ENCODE measurements around the gene GTF2IRD1. TPM values are rescaled to one million over a fixed set of nuclear protein-coding genes. Genes with fewer than 3 reads are reported as not detected.

Gene GTF2IRD1
- total RNA-seq, 1 donor from 2014 or later: 16.3 TPM

- H3K27ac ChIP-seq: no peak overlapping the region
- ATAC-seq (no peak), DNase-seq (no peak)
- intact Hi-C loops (cut with DNase I): no loop called here
- H3K4me1 ChIP-seq: no peaks in the 10 kb centered on the region
- no peak overlapping the region for H3K4me3 ChIP-seq
- H3K9me3 ChIP-seq: peaks cover 4% of the 10 kb centered on the region
- no peak for TF ChIP-seq CTCF (IDR thresholded peaks at IDR 0.05)
- no peaks in the 10 kb centered on the region for H3K36me3 ChIP-seq
- H3K27me3 ChIP-seq (ENCODE audit: low read depth): no peaks in the 10 kb centered on the region
These were observed 11.9 kb upstream of the GTF2IRD1 start for GRCh38 chr7:74441801-74442200.

DNA sequence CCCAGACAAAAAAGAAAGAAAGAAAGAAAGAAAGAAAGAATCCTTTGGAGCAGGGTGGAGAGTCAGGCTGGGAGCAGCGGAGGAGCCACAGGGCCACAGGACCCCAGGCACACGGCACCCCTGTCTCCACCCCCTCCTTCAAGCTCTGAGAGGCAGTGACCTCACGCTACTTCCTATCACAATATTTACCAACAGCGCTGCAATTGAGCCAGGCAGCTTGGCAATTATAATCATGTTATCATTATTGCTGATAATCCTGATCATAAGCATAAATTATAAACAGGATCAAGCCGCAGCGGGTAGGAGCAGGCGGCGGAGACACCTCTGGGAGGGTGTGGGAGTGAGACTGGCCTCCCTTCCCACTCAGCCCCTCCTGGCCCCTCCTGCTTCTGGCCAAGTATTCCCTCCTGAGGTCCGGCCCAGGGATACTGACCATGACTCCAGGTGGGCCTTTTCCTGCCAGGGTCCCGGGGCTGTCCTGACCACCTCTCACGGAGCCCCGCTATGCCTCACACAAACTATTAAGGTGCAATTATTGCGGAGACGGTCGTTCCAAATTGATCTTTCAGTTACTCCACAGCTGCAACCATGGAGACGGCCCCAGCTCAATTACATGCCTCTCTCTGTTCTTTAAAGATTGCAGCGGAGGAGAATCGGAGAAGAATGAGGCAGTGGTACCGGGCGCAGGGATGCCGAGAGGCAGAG, 10.0 kb upstream of the GTF2IRD1 start:
- TF ChIP-seq CTCF (IDR thresholded peaks at IDR 0.05): no peak
- DNase-seq: no peak
- intact Hi-C loops (cut with DNase I): no loop called here

GRCh38 chr7:74449144-74449543, 4.6 kb upstream of the GTF2IRD1 start:
- intact Hi-C loops (cut with DNase I): no loop called here

More for the DNA sequence above, 10.0 kb upstream of the GTF2IRD1 start:
- Histone ChIP-seq H3K27me3 (ENCODE audit: low read depth) (no peaks in the 10 kb centered on the region), H3K4me3 (no peak overlapping the region), H3K9me3 (peaks cover 2% of the 10 kb centered on the region), H3K4me1 (no peaks in the 10 kb centered on the region), H3K36me3 (no peaks in the 10 kb centered on the region), H3K27ac (no peak overlapping the region)
- no peak for ATAC-seq

GRCh38 chr7:74449809-74450397, 3.8 kb upstream of the GTF2IRD1 start:
- no peaks in the 10 kb centered on the region for H3K36me3 ChIP-seq
- intact Hi-C loops (cut with DNase I): no loop called here
- DNase-seq (no peak), ATAC-seq (peak; percentile 62 to 76)
- no peaks in the 10 kb centered on the region for H3K9me3 ChIP-seq
- H3K4me1 ChIP-seq: peaks cover 8% of the 10 kb centered on the region
- no peak overlapping the region for H3K27ac ChIP-seq
- no peaks in the 10 kb centered on the region for H3K27me3 ChIP-seq (ENCODE audit: low read depth)
- TF ChIP-seq CTCF (IDR thresholded peaks at IDR 0.05): peak; percentile 89
- no peak overlapping the region for H3K4me3 ChIP-seq

More at GRCh38 chr7:74449144-74449543, 4.6 kb upstream of the GTF2IRD1 start:
- H3K9me3 ChIP-seq: no peaks in the 10 kb centered on the region
- H3K4me1 ChIP-seq: peaks cover under 1% of the 10 kb centered on the region
- no peak for ATAC-seq
- H3K27ac ChIP-seq: no peak overlapping the region
- TF ChIP-seq CTCF (IDR thresholded peaks at IDR 0.05): no peak
- H3K27me3 ChIP-seq (ENCODE audit: low read depth): no peaks in the 10 kb centered on the region
- no peak overlapping the region for H3K4me3 ChIP-seq
- DNase-seq: no peak
- no peaks in the 10 kb centered on the region for H3K36me3 ChIP-seq

DNA sequence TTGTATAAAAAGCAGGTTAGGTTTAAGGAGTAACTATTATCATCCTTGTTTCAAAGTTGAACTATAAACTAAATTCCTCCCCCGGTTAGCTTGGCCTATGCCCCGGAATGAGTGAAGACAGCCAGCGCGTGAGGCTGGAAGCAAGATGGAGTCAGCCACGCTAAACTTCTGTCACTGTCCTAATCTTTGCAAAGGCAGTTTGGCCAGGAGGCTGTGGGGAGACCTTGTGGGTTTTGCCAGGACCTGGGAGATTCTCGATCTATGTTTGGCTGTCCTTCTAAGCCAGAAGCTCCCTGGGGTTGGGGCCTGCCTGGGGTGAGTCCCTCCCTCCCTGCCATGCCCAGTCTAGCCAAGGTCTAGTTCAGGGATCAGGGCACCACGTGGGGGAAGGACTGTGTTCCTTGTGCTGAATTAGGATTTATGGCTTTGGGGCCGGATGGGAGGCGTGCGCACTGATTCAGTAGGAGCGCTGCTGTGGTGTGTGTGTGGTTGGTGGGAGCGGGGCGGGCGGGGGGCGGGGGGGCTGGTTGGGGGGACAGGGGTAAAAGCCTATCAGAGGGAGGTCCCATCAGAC, 871 bp upstream of the GTF2IRD1 start:
- DNase-seq (no peak), ATAC-seq (peak; percentile 3 to 7)
- Histone ChIP-seq H3K36me3 (no peaks in the 10 kb centered on the region), H3K4me1 (peaks cover 17% of the 10 kb centered on the region), H3K27me3 (ENCODE audit: low read depth) (no peaks in the 10 kb centered on the region), H3K4me3 (peak overlapping the region; percentile 72), H3K9me3 (no peaks in the 10 kb centered on the region), H3K27ac (no peak overlapping the region)
- TF ChIP-seq CTCF (IDR thresholded peaks at IDR 0.05): no peak
- intact Hi-C loops (cut with DNase I): no loop called here

Data from lower lobe of right lung (tissue), 2 donors.